HG02852 (cell line): ENCODE data around the gene MORC2.

Source experiments
- ATAC-seq: cut with Tn5 transposase; IDR thresholded peaks from one replicate; pipeline ENCODE4 v1.9.1; 2021; ENCODE audit warnings: mild to moderate bottlenecking, moderate library complexity; ENCODE audit not compliant: unreplicated experiment

MORC2 gene

DNA sequence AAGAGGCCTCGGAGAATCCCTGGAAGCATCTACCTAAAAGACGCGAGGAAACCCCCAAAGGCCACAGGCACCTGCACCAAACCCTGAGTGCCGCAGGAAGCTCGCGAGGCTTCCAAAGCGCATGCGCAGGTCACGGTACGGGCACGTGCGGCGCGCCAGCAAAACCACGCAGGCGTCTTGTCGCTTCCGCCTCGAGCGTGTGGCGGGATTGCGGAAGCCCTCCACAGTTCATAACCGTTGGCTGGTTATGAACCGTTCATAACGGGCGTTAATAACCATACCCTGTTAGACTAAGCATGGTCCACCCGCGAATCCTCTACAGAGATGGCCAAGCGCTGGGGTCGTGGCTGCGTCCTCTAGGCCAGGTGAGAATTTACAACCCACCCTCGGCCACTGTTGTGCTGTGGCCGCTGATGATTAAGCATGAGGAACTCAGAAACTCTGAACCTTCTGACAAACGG is 46.4 kb downstream of the MORC2 start:
- no peak for ATAC-seq

DNA sequence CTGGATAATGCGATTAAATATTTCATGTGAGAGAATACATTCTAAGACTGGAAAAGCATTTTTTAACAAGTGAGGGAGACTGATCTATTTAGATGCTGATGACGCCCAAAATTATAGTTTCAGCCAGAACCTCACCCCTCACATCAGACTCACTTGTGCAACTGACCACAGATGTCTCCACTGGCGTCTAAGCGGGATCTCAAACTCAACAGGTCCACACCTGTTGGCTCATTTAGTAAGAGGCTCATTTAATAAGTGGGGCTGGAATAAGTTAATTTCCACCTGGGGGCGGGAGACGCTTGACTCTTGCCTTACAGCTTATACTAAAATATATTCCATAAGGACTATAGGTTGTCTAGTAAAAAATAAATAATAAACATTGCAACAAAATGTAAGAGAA is 47.5 kb downstream of the MORC2 start:
- ATAC-seq = no peak

- no peak for ATAC-seq
Observed at GRCh38 chr22:30920407-30920806, 48.2 kb downstream of the MORC2 start.

GRCh38 chr22:30919973-30920372 is 48.6 kb downstream of the MORC2 start:
- ATAC-seq = no peak

GRCh38 chr22:30918761-30919160 is 49.8 kb downstream of the MORC2 start:
- no peak for ATAC-seq

DNA sequence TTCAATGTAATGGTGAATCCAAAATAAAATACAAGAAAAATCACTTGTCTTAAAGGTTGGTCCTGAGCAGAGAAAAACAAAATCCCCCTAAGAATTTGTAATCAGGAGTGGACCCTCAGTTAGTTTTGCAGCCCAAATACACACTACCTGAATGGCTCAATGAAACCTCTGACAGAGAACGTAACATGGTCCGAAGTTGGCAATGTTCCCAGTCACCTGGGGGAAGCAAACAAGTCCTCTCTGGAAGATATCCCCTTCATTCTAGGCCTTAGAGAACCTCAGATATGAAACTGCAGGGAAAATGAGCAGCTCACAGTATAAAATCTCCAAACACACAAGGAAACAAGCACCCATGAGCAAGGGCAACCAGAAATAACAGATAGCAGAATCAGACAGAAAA is 58.2 kb downstream of the MORC2 start:
- ATAC-seq = no peak

- ATAC-seq = no peak
Observed at GRCh38 chr22:30909306-30909705, 59.3 kb downstream of the MORC2 start.

DNA sequence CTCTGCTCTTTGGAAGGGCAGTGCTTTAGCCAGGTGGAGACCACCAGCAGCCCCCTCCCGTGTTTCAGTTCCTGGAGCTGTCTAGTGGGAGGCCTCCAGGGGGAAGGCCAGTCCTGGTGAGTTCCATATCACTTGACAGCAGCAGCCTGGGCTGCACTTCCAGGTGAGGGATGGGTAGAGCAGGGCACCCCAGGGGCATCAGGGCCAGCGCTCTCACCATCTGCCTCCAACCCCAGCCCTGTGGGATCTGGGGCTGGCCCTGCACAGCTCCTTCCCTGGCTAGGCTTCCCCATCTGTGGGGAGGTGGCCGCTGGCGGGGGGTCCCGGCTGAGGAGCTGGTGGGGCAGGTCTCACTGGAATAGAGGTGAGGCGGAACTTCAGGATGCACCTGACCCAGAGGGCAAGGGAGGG is 60.5 kb downstream of the MORC2 start:
- ATAC-seq = no peak

DNA sequence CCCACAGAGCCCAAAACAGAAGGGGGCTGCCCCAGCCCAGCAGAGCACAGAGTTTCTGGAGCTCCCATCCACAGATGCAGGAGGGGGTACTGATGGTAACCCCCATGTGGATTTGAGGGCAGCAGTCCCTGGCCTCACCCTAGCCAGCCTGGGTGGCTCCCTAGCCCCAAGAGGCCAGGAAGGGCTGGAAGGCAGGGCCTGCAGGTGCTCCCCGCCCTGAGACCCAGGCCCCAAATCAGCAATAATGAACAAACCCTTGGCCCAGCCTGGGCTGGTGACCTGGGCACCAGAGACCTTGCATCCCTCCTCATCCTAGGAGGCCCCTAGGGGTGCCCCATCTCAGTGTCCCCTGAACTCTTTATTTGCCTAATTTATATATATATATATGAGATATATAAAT is 61.6 kb downstream of the MORC2 start:
- ATAC-seq = no peak

GRCh38 chr22:30906411-30906810 is 62.2 kb downstream of the MORC2 start:
- no peak for ATAC-seq

DNA sequence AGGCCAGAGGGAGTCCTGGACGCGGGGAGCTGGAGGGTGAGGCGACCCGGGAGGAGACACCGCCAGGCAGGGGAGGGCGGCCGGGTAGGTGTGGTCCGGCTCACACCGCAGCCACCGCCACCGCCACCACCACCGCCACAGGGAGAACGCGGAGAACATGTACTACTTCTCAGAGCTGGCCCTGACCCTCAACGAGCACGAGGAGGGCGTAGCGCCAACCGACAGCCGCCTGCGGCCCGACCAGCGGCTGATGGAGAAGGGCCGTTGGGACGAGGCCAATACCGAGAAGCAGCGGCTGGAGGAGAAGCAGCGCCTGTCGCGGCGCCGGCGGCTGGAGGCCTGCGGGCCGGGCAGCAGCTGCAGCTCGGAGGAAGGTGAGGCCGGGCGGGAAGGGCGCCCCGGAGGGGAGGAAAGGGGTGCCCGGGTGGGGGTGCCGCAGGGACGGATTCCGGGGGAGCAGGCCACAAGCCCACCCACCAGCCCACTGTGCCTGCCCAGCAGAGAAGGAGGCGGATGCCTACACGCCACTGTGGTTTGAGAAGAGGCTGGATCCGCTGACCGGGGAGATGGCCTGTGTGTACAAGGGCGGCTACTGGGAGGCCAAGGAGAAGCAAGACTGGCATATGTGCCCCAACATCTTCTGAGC is 62.8 kb downstream of the MORC2 start:
- ATAC-seq = no peak

- no peak for ATAC-seq
Observed at GRCh38 chr22:30903876-30904460, 64.6 kb downstream of the MORC2 start.

- no peak for ATAC-seq
Observed at GRCh38 chr22:30902496-30903357, 65.8 kb downstream of the MORC2 start.

DNA sequence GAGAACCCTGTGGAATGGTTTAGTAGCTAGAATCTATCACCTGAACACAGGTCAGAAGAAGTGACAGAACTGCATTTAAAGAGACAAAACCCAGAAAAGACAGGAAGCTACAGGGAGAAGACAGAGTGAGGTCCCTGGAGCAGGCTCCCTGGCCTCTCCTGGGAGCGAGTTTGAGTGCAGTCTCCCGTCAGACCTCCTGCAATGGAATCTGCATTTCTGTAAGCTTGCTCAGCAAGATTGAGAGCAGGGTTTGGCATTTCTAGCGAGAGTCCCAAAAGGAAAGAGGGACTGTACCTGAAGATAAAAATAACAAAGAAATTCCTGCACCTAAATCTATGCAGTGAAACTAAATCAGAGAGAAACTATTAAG is 74.2 kb downstream of the MORC2 start:
- ATAC-seq = no peak

DNA sequence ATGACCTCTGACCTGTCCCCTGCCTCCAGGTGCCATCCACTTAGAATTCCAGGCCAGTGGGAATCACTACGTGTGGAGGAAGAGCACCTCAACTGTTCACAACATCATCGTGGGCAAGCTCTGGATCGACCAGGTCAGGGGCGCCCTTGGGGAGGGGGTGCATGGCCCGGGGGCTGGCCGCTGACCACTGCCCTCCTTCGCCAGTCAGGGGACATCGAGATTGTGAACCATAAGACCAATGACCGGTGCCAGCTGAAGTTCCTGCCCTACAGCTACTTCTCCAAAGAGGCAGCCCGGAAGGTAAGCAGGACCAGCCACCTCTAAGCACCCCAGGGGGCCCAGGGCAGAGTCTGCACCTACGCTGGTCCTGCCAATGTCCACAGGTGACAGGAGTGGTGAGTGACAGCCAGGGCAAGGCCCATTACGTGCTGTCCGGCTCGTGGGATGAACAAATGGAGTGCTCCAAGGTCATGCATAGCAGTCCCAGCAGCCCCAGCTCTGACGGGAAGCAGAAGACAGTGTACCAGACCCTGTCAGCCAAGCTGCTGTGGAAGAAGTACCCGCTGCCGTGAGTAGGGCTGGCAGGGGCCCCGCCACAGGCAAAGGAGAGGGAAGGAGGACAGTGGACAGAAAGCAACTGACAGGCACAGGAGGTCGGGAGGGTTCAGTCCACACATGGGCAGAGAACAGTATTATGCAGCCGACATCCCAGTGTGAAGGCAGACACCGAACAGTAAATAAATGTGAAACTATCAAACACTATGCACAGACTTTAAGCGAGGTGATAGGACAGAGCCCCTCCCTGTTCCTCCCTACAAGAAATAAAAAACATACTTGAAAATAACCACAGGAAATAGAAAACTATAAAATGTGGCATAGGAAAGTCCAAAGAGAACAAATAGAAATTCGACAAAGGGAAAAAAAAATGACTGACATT is 74.9 kb downstream of the MORC2 start:
- no peak for ATAC-seq

DNA sequence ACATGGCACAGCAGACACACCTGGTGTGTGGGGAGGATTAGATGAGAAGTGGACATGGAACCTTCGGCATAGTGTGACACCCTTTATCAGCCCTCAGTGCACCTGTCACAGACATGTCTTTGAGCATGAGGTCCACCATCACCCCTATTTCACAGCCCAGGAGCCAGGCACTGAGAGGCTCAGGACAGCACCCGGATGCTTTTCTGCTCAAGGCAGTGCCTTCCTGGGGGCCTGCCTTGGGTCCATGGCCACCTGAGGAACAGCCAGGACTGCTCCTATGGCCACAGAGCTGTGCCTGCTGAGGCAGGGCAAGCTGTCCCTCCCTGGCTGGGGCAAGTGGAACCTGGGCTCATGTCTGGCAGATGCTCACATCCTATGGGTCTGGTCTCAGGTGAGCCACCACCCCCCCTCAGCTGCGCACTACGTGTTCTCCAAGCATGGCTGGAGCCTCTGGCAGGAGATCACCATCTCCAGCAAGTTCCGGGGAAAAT is 75.8 kb downstream of the MORC2 start:
- ATAC-seq = no peak

DNA sequence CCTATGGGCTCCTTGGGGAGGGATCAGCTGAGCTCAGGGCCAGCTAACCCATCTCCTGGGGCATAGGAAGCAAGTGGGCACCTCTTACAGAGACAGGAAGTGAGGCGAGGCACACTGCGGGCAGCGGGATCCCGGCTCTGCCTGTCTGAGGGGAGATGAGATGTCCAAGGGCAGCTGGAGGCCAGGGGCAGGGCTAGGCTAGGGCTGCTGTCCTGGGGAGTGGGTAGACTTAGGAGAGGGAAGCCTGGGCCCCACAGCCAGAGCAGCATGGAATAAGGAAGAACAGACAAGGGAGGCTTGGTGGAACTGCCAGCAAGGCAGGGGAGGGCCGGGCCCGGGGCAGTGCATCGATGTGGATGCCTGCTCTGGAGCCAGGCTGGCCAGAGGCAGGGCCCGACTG is 76.3 kb downstream of the MORC2 start:
- ATAC-seq = no peak

GRCh38 chr22:30891781-30892180 is 76.8 kb downstream of the MORC2 start:
- ATAC-seq = no peak

GRCh38 chr22:30891443-30891755 is 77.2 kb downstream of the MORC2 start:
- no peak for ATAC-seq

DNA sequence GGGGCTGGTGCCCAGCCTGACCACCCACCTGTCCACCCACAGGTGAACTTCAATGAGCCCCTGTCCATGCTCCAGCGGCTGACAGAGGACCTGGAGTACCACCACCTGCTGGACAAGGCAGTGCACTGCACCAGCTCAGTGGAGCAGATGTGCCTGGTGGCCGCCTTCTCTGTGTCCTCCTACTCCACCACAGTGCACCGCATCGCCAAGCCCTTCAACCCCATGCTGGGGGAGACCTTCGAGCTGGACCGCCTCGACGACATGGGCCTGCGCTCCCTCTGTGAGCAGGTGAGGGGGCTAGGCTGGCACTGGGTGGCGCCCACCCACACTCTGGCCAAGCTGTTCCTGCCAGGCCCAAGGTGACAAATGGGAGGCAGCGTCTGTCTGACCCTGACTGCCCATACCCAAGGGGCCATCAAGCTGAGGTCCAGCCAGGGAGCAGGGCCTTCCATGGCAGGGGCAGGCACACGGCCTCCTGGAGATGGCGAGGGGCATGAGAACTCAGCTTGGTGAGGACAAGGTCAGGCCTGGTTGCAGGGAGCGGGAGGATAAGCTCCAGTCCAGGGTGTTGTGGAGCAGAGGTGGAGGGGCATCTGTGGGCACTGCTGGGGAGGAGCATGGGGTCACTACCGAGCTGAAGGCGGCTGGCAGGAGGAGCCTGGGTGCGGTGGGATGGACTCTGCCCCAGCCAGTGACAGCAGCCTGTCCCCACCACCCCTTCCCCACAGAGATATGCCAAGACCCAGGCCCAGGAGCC is 77.7 kb downstream of the MORC2 start:
- ATAC-seq = no peak
